ENCODE measurements around the gene SLC38A10. TPM values are rescaled to one million over a fixed set of nuclear protein-coding genes. Genes with fewer than 3 reads are reported as not detected.

Gene SLC38A10
- total RNA-seq, 1 experiment from 2014 or later = 43.8 TPM

DNA sequence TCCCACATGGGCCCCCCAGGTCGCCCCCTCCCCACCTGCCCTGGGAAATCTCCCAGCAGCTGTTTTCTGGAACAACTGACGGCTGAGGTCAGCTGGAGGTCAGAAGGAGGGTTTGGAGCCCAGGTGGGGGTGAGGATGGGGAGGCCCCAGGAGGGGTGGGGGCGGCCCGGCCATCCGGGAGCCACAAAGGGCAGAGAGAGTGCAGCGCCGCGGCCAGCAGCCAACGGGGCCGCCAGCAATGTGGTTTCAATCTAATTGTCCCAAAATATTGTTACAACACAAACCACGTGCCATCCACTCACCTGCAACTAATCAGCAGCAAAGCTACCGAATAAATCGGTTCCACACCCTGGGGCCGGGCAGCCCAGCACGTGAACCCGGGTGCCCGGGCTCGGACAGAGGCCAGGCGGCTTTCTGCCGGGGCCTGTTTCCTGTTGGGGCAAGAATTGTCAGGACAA is 28.3 kb upstream of the SLC38A10 start:
- no peaks in the 10 kb centered on the region for H3K9me3 ChIP-seq (ENCODE audit: control insufficient read depth, low read depth, low read length)
- no peak overlapping the region for H2AFZ ChIP-seq (ENCODE audit: low read length)
- no peak overlapping the region for H4K8ac ChIP-seq (replicated peaks; ENCODE audit: insufficient read length, low read depth, low read length)
- no peak for DNase-seq
- no peak overlapping the region for H2AK5ac ChIP-seq (ENCODE audit: insufficient read length, low read length)
- no peak overlapping the region for H4K91ac ChIP-seq (ENCODE audit: insufficient read length, low read depth, low read length)
- TF ChIP-seq, protein P1, sequence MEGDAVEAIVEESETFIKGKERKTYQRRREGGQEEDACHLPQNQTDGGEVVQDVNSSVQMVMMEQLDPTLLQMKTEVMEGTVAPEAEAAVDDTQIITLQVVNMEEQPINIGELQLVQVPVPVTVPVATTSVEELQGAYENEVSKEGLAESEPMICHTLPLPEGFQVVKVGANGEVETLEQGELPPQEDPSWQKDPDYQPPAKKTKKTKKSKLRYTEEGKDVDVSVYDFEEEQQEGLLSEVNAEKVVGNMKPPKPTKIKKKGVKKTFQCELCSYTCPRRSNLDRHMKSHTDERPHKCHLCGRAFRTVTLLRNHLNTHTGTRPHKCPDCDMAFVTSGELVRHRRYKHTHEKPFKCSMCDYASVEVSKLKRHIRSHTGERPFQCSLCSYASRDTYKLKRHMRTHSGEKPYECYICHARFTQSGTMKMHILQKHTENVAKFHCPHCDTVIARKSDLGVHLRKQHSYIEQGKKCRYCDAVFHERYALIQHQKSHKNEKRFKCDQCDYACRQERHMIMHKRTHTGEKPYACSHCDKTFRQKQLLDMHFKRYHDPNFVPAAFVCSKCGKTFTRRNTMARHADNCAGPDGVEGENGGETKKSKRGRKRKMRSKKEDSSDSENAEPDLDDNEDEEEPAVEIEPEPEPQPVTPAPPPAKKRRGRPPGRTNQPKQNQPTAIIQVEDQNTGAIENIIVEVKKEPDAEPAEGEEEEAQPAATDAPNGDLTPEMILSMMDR (conservative IDR thresholded peaks at IDR 0.05) = no peak
- H3K4me3 Mint-ChIP-seq = no peak overlapping the region
- no peak overlapping the region for H3K56ac ChIP-seq (ENCODE audit: insufficient read length, low read depth, low read length)
- H2BK5ac ChIP-seq (ENCODE audit: insufficient read length, low read length) = no peak overlapping the region
- H4K20me1 ChIP-seq (ENCODE audit: control insufficient read depth, insufficient read depth, insufficient read length) = no peaks in the 10 kb centered on the region
- no peaks in the 10 kb centered on the region for H3K36me3 Mint-ChIP-seq (ENCODE audit: insufficient read depth in 1 of 3, low read depth in 3 of 3)
- no peak overlapping the region for H3K18ac ChIP-seq (ENCODE audit: insufficient read length, low read depth, low read length)
- no peak overlapping the region for H3K14ac ChIP-seq (ENCODE audit: insufficient read depth, low read length)
- H2BK12ac ChIP-seq (ENCODE audit: insufficient read length, low read depth, low read length) = no peak overlapping the region
- H3K79me2 ChIP-seq (ENCODE audit: insufficient read depth, low read length) = no peaks in the 10 kb centered on the region
- peaks cover 2 to 8% of the 10 kb centered on the region in 2 experiments for H3K4me1 Mint-ChIP-seq
- H3T11ph ChIP-seq (ENCODE audit: low read length) = no peak overlapping the region
- no peak overlapping the region for H2BK120ac ChIP-seq (ENCODE audit: low read depth, low read length, poor library complexity, severe bottlenecking)
- H3K79me1 ChIP-seq (ENCODE audit: insufficient read depth, low read depth, low read length, poor library complexity, severe bottlenecking) = no peaks in the 10 kb centered on the region
- no CpG with 5 or more reads among the region's 20 CpGs for WGBS (ENCODE audit: extremely low coverage, insufficient read length, low lambda C conversion rate)
- no peak overlapping the region for H3K27ac Mint-ChIP-seq
- H4K5ac ChIP-seq (ENCODE audit: insufficient read length, low read depth, low read length) = no peak overlapping the region
- no peak overlapping the region for H3K23ac ChIP-seq (ENCODE audit: insufficient read length, low read depth, low read length)
- H3K9ac ChIP-seq (ENCODE audit: extremely low read depth, insufficient read length, low read length) = no peak overlapping the region
- H3K4ac ChIP-seq (ENCODE audit: low read depth, low read length) = no peak overlapping the region
- H3K23me2 ChIP-seq (ENCODE audit: insufficient read length, low read depth, low read length, poor library complexity, severe bottlenecking) = no peaks in the 10 kb centered on the region
- H3K9me3 Mint-ChIP-seq = no peaks in the 10 kb centered on the region
- H3K27ac ChIP-seq (ENCODE audit: insufficient read length, low read depth, low read length) = no peak overlapping the region
- H3K4me1 ChIP-seq (ENCODE audit: insufficient read depth, low read length) = peaks cover under 1% of the 10 kb centered on the region; the same call in 1 of the 2 replicates
- H2BK15ac ChIP-seq (ENCODE audit: low read depth, low read length) = no peak overlapping the region
- no peak overlapping the region for H3K4me2 ChIP-seq (ENCODE audit: insufficient read depth, insufficient read length, low read length)
- H2BK20ac ChIP-seq (ENCODE audit: low read depth, low read length, poor library complexity, severe bottlenecking) = no peak overlapping the region
- peaks cover 9% of the 10 kb centered on the region for H3K27me3 Mint-ChIP-seq (ENCODE audit: low read depth)
- no peaks in the 10 kb centered on the region for H3K27me3 ChIP-seq (ENCODE audit: insufficient read depth, low read length)

Data from H9 (cell line).